CD4-positive, alpha-beta memory T cell (primary cell): ENCODE data around the gene COL10A1. TPM values are rescaled to one million over a fixed set of nuclear protein-coding genes. Genes with fewer than 3 reads are reported as not detected.

Experiments
- CTCF ChIA-PET: fragments of 350-600 bp; sonication (Branson Sonifier 250); formaldehyde crosslinking; loops from one replicate; lab custom pipeline; 2021; ENCODE audit warnings: inconsistent platforms; ENCODE audit not compliant: partially characterized antibody; lab: Charles Lee
- POLR2A ChIA-PET: fragments of 350-600 bp; sonication (Branson Sonifier 250); formaldehyde crosslinking; loops from one replicate; lab custom pipeline; 2021; ENCODE audit not compliant: partially characterized antibody; lab: Charles Lee
- DNase-seq, 5 donors: peaks; one replicate each; pipeline versions ENCODE4 v3.0.0 to v3.0.0-alpha.2; 2020 to 2022; ENCODE audit warnings: mixed read lengths in 1 of 5
- H3K27ac ChIP-seq: one replicate; pipeline ENCODE4 v1.7.0; 2013; ENCODE audit warnings: low read depth, low read length
- H3K27me3 ChIP-seq: 2 replicates; pipeline ENCODE4 v1.7.0; 2013; ENCODE audit warnings: mild to moderate bottlenecking, low read length, moderate library complexity; ENCODE audit not compliant: insufficient read depth
- H3K36me3 ChIP-seq: 2 replicates; pipeline ENCODE4 v1.7.0; 2013; ENCODE audit warnings: mild to moderate bottlenecking, low read length, moderate library complexity; ENCODE audit not compliant: insufficient read depth
- H3K4me1 ChIP-seq: 2 replicates; pipeline ENCODE4 v1.7.0; 2013; ENCODE audit warnings: mild to moderate bottlenecking, low read length, moderate library complexity; ENCODE audit not compliant: insufficient read depth
- H3K4me3 ChIP-seq, 2 donors: one replicate each; pipeline ENCODE4 v1.7.0; 2013; ENCODE audit warnings: low read length in 2 of 2, mild to moderate bottlenecking in 1 of 2
- H3K9me3 ChIP-seq, 2 donors: one replicate each; pipeline ENCODE4 v1.7.0; 2013; ENCODE audit warnings: low read length in 2 of 2, control low read depth in 1 of 2; ENCODE audit not compliant: control insufficient read depth in 1 of 2
- H3K27ac Mint-ChIP-seq, 7 donors: one replicate each; pipeline ENCODE4 v1.8.0; 2020 to 2021; ENCODE audit warnings: mixed read lengths in 7 of 7, mild to moderate bottlenecking in 6 of 7, inconsistent platforms in 3 of 7, moderate library complexity in 3 of 7
- H3K27me3 Mint-ChIP-seq, 2 donors: one replicate each; pipeline ENCODE4 v1.8.0; 2020 to 2021; ENCODE audit warnings: mixed read lengths in 2 of 2
- H3K36me3 Mint-ChIP-seq, 2 donors: one replicate each; pipeline ENCODE4 v1.8.0; 2020 to 2021; ENCODE audit warnings: mixed read lengths in 2 of 2, inconsistent platforms in 1 of 2, mild to moderate bottlenecking in 1 of 2
- H3K4me1 Mint-ChIP-seq, 4 donors: one replicate each; pipeline ENCODE4 v1.8.0; 2020 to 2021; ENCODE audit warnings: mixed read lengths in 4 of 4, mild to moderate bottlenecking in 1 of 4
- H3K4me3 Mint-ChIP-seq, 8 donors: one replicate each; pipeline ENCODE4 v1.8.0; 2020 to 2021; ENCODE audit warnings: mixed read lengths in 8 of 8, mild to moderate bottlenecking in 7 of 8, moderate library complexity in 6 of 8, inconsistent platforms in 3 of 8
- H3K9me3 Mint-ChIP-seq, 8 donors: one replicate each; pipeline ENCODE4 v1.8.0; 2020 to 2021; ENCODE audit warnings: mixed read lengths in 8 of 8, mild to moderate bottlenecking in 5 of 8, inconsistent platforms in 3 of 8, moderate library complexity in 1 of 8
- intact Hi-C: fragments of 100-400 bp; cut with micrococcal nuclease; formaldehyde crosslinking; loops from one replicate; pipeline ENCODE4 v1.15.1; 2023
- polyA plus RNA-seq, 2 donors: library from polyadenylated mRNA; unstranded; fragments of 300-500 nt; fragmentation: Illumina TruSeq; gene quantifications; one replicate each; pipeline ENCODE4 v1.2.3, GENCODE V29; 2021
- total RNA-seq, 2 experiments: library from RNA; stranded (reverse); gene quantifications; one replicate each; pipeline ENCODE4 v1.2.3, GENCODE V29; 2021

COL10A1 gene
- total and polyA plus RNA-seq, 4 experiments from 2014 or later: not detected

- H3K36me3 Mint-ChIP-seq: peaks cover 38 to 45% of the 10 kb centered on the region in 2 donors
- no peak for DNase-seq
- H3K4me3 Mint-ChIP-seq: no peak overlapping the region
- intact Hi-C loops: no loop called here
- H3K27me3 Mint-ChIP-seq: no peaks in the 10 kb centered on the region
- Histone ChIP-seq H3K4me3 (no peak overlapping the region), H3K36me3 (no peaks in the 10 kb centered on the region), H3K4me1 (no peaks in the 10 kb centered on the region), H3K9me3 (no peaks in the 10 kb centered on the region), H3K27me3 (no peaks in the 10 kb centered on the region), H3K27ac (no peak overlapping the region)
- CTCF ChIA-PET: interaction anchor here (1.3 kb wide), 1 partner anchor 10 kb away, joined by 3 read pairs; no protein-coding TSS in a partner anchor
- POLR2A ChIA-PET: no interaction called here
- peaks cover 0 to 3% (median 2%) of the 10 kb centered on the region in 4 donors for H3K4me1 Mint-ChIP-seq
- H3K27ac Mint-ChIP-seq: no peak overlapping the region
- H3K9me3 Mint-ChIP-seq: no peaks in the 10 kb centered on the region
Measured at GRCh38 chr6:116120430-116120829, 5.5 kb downstream of the COL10A1 start.

GRCh38 chr6:116118608-116119007, 7.3 kb downstream of the COL10A1 start:
- H3K4me1 Mint-ChIP-seq: peaks cover 0 to 3% (median 2%) of the 10 kb centered on the region in 4 donors
- intact Hi-C loops: no loop called here
- H3K4me3 Mint-ChIP-seq: no peak overlapping the region
- H3K36me3 Mint-ChIP-seq: peaks cover 47 to 55% of the 10 kb centered on the region in 2 donors
- POLR2A ChIA-PET: interaction anchor here (1.0 kb wide), 1 partner anchor 18 kb away, joined by 3 read pairs; the partner anchor contains the start of gene NT5DC1
- no peak overlapping the region for H3K27ac ChIP-seq
- H3K36me3 ChIP-seq: peaks cover 13% of the 10 kb centered on the region
- CTCF ChIA-PET: interaction anchor here (1.0 kb wide), 1 partner anchor 22 kb away, joined by 3 read pairs; no protein-coding TSS in a partner anchor
- H3K27ac Mint-ChIP-seq: peak overlapping the region in 1 of 7 donors; percentile 18
- no peaks in the 10 kb centered on the region for H3K27me3 ChIP-seq
- no peak overlapping the region for H3K4me3 ChIP-seq
- no peaks in the 10 kb centered on the region for H3K9me3 ChIP-seq
- no peak for DNase-seq
- no peaks in the 10 kb centered on the region for H3K27me3 Mint-ChIP-seq
- H3K4me1 ChIP-seq: no peaks in the 10 kb centered on the region
- H3K9me3 Mint-ChIP-seq: no peaks in the 10 kb centered on the region

- H3K4me1 ChIP-seq: no peaks in the 10 kb centered on the region
- intact Hi-C loops: no loop called here
- H3K27ac ChIP-seq: no peak overlapping the region
- H3K36me3 ChIP-seq: peaks cover 37% of the 10 kb centered on the region
- H3K4me3 ChIP-seq: no peak overlapping the region
- ChIA-PET CTCF (no interaction called here), POLR2A (no interaction called here)
- DNase-seq: no peak
- no peaks in the 10 kb centered on the region for H3K27me3 ChIP-seq
- H3K27me3 Mint-ChIP-seq: no peaks in the 10 kb centered on the region
- H3K9me3 Mint-ChIP-seq: no peaks in the 10 kb centered on the region
- no peaks in the 10 kb centered on the region for H3K9me3 ChIP-seq
- no peak overlapping the region for H3K4me3 Mint-ChIP-seq
- no peak overlapping the region for H3K27ac Mint-ChIP-seq
- peaks cover 58 to 70% of the 10 kb centered on the region in 2 donors for H3K36me3 Mint-ChIP-seq
- H3K4me1 Mint-ChIP-seq: peaks cover 0 to 6% (median under 1%) of the 10 kb centered on the region in 4 donors
Measured at GRCh38 chr6:116115781-116116180, 10.2 kb downstream of the COL10A1 start.

- POLR2A ChIA-PET: interaction anchor here (1.2 kb wide), 1 partner anchor 13 kb away, joined by 4 read pairs; the partner anchor contains the start of gene NT5DC1
- H3K36me3 Mint-ChIP-seq: peaks cover 74 to 80% of the 10 kb centered on the region in 2 donors
- no peaks in the 10 kb centered on the region for H3K27me3 Mint-ChIP-seq
- Histone ChIP-seq H3K27me3 (no peaks in the 10 kb centered on the region), H3K4me1 (no peaks in the 10 kb centered on the region), H3K9me3 (no peaks in the 10 kb centered on the region), H3K4me3 (no peak overlapping the region), H3K27ac (no peak overlapping the region), H3K36me3 (peaks cover 57% of the 10 kb centered on the region)
- H3K4me1 Mint-ChIP-seq: peaks cover 0 to 11% (median 5%) of the 10 kb centered on the region in 4 donors
- no peak for DNase-seq
- intact Hi-C loops: no loop called here
- no peaks in the 10 kb centered on the region for H3K9me3 Mint-ChIP-seq
- no peak overlapping the region for H3K4me3 Mint-ChIP-seq
- CTCF ChIA-PET: interaction anchor here (1.3 to 2.5 kb wide), 3 partner anchors 11 to 20 kb away, joined by 3 to 11 read pairs (median 8); no protein-coding TSS in a partner anchor
- H3K27ac Mint-ChIP-seq: no peak overlapping the region
Measured at GRCh38 chr6:116113386-116113785, 12.5 kb downstream of the COL10A1 start.

DNA sequence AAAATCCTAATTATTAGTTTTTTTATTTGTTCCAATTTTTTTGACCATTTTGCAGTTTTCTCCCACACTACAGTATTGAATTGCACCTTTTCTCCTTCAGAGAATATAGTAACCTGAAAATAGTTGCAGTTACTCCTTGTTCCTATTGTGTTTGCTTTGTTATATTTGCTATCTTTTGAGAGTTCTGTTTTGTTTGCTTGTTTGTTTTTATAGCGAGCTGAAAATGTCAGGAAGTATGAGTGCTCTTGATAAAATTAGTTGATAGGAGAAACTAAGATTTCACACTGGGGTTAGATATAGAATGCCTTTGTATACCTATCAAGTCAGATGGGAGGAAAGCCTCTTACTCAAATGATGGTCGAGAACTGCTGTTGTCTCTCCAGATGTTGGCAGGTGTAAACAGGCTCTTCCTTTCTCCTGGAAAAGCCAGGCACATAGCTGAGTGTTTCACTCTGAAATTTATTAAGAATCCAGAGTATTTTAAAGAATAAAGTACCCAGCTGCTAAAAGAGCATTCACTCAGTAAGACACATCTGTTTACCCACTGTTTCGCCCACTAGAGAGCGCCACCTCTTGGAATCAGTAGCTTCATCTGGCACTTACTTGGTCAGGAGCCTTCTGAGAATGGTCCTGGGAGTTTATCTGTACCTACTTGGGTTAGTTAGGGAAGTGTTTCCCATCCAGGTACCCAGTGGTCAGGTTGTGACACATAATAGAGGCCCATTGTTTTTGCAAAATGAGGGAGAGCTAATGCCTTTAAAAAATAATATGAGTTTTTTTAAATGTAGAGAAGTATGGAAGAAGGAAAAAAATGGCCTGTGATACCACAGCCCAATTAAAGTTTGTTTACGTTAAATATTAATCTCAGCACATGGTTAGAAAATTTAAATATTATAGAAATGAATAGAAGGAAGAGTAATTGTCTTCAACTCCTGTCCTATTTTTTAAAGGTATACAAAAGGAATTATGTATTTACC, 14.1 kb downstream of the COL10A1 start:
- Mint-ChIP-seq H3K4me1 (peaks cover 0 to 11% (median 5%) of the 10 kb centered on the region in 4 donors), H3K9me3 (no peaks in the 10 kb centered on the region), H3K27ac (peak overlapping the region in 2 of 7 donors; percentile 16 to 38), H3K4me3 (no peak overlapping the region), H3K36me3 (peaks cover 69 to 79% of the 10 kb centered on the region in 2 donors), H3K27me3 (no peaks in the 10 kb centered on the region)
- no peaks in the 10 kb centered on the region for H3K27me3 ChIP-seq
- H3K27ac ChIP-seq: no peak overlapping the region
- peaks cover 59% of the 10 kb centered on the region for H3K36me3 ChIP-seq
- no peak overlapping the region for H3K4me3 ChIP-seq
- intact Hi-C loops: no loop called here
- no peaks in the 10 kb centered on the region for H3K9me3 ChIP-seq
- ChIA-PET POLR2A (interaction anchor here (1.0 kb wide), 1 partner anchor 9 kb away, joined by 4 read pairs; no protein-coding TSS in a partner anchor), CTCF (interaction anchor here (0.7 to 2.5 kb wide), 9 partner anchors 9 to 134 kb away, joined by 3 to 11 read pairs (median 4); partner anchors contain the start of gene NT5DC1)
- no peaks in the 10 kb centered on the region for H3K4me1 ChIP-seq
- no peak for DNase-seq

DNA sequence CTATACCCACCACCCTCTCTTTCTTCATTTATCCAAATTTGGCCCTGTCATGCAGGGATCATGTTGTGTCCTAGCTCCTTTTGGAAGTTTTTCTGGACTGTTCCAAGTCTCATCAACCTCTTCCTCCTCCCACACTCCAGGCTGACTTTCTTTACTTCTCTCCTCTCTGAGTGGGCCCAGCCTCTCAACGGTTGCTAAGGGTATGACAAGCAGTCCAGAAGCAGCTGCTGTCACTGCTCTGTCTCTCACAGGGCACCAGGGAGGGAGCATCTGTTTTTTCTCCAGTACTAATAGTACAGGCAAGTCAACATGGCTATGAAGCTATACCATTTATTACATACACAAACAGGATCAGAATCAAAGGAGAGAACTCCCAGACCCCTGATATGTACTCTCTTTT, 17.1 kb downstream of the COL10A1 start:
- Mint-ChIP-seq H3K4me3 (no peak overlapping the region), H3K4me1 (peaks cover 19 to 35% (median 25%) of the 10 kb centered on the region in 4 donors), H3K27me3 (no peaks in the 10 kb centered on the region), H3K27ac (no peak overlapping the region), H3K36me3 (peaks cover 52 to 67% of the 10 kb centered on the region in 2 donors), H3K9me3 (no peaks in the 10 kb centered on the region)
- Histone ChIP-seq H3K9me3 (no peaks in the 10 kb centered on the region), H3K36me3 (peaks cover 48% of the 10 kb centered on the region), H3K4me3 (no peak overlapping the region), H3K27me3 (no peaks in the 10 kb centered on the region), H3K27ac (no peak overlapping the region), H3K4me1 (peaks cover 24% of the 10 kb centered on the region)
- DNase-seq: no peak
- POLR2A ChIA-PET: no interaction called here
- CTCF ChIA-PET: interaction anchor here (1.0 kb wide), 1 partner anchor 12 kb away, joined by 3 read pairs; no protein-coding TSS in a partner anchor
- intact Hi-C loops: loop anchor here (10.0 kb wide), 1 partner anchor 146 kb away; the partner anchor contains the start of gene TSPYL4

DNA sequence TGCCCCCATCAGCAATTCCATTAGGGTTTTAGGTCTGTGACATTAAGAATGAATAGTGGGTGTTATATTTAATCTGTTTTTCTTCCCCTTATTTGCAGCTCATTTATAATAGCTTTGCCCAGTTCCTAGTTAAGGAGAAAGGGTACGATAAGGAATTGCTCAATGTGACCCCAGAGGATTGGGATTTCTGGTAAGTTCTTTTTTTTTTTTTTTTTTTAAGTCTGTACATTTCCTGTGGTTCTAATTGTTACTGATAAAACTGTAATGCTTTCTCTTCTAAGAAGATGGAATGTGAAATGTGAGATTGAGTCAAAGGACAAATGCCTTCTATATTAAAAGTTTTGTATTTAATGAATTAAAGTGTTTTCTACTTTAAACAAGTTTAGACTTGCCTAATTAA, 19.8 kb downstream of the COL10A1 start:
- no peak for DNase-seq
- Histone ChIP-seq H3K9me3 (no peaks in the 10 kb centered on the region), H3K4me3 (no peak overlapping the region), H3K4me1 (peaks cover 49% of the 10 kb centered on the region), H3K27me3 (no peaks in the 10 kb centered on the region), H3K27ac (no peak overlapping the region), H3K36me3 (peaks cover 25% of the 10 kb centered on the region)
- no peak overlapping the region for H3K27ac Mint-ChIP-seq
- peaks cover 42 to 56% (median 50%) of the 10 kb centered on the region in 4 donors for H3K4me1 Mint-ChIP-seq
- POLR2A ChIA-PET: no interaction called here
- H3K4me3 Mint-ChIP-seq: peak overlapping the region in 1 of 8 donors; percentile 47
- no peaks in the 10 kb centered on the region for H3K9me3 Mint-ChIP-seq
- intact Hi-C loops: loop anchor here (10.0 kb wide), 1 partner anchor 149 kb away; the partner anchor contains the start of gene TSPYL4
- CTCF ChIA-PET: interaction anchor here (1.6 to 2.1 kb wide), 2 partner anchors 9 to 11 kb away, joined by 3 to 6 read pairs; no protein-coding TSS in a partner anchor
- no peaks in the 10 kb centered on the region for H3K27me3 Mint-ChIP-seq
- peaks cover 37 to 49% of the 10 kb centered on the region in 2 donors for H3K36me3 Mint-ChIP-seq
